Naive thymus-derived CD8-positive, alpha-beta T cell (primary cell): ENCODE results near the gene VPS16. TPM values are rescaled to one million over a fixed set of nuclear protein-coding genes. Genes with fewer than 3 reads are reported as not detected.
A peak's percentile ranks its signal among the peaks of the same experiment; 100 is the strongest.
"Not testable (repeated sequence)": the region's sequence is repeated elsewhere in the genome, so short reads cannot be mapped to it uniquely, and the experiment has no call there.

Source experiments
- ATAC-seq, 2 donors: fragments of 150-1000 bp; cut with Tn5 transposase in 1 of 2; sonication (Bioruptor Pico), chemical (Tn5 transposase) in 1 of 2; 1 replicate in 1 of 2; 2 replicates in 1 of 2; pipeline ENCODE4 v1.10.0; 2021; ENCODE audit warnings: mild to moderate bottlenecking in 2 of 2, moderate library complexity in 2 of 2
- POLR2A ChIA-PET: fragments of 350-600 bp; sonication (Branson Sonifier 250); formaldehyde crosslinking; loops from one replicate; lab custom pipeline; 2021; ENCODE audit warnings: antibody characterized with exemption; lab: Charles Lee
- DNase-seq, 10 donors: peaks; one replicate each; pipeline versions ENCODE4 v3.0.0 to v3.0.0-alpha.2; 2020 to 2022
- H3K27ac Mint-ChIP-seq, 10 donors: one replicate each; pipeline ENCODE4 v1.8.0; 2020 to 2022; ENCODE audit warnings: mild to moderate bottlenecking in 10 of 10, mixed read lengths in 10 of 10, moderate library complexity in 4 of 10, inconsistent platforms in 1 of 10
- H3K27me3 Mint-ChIP-seq, 5 donors: one replicate each; pipeline ENCODE4 v1.8.0; 2021 to 2022; ENCODE audit warnings: mixed read lengths in 5 of 5
- H3K36me3 Mint-ChIP-seq, 3 donors: one replicate each; pipeline ENCODE4 v1.8.0; 2020 to 2022; ENCODE audit warnings: mixed read lengths in 3 of 3, mild to moderate bottlenecking in 2 of 3, inconsistent platforms in 1 of 3
- H3K4me1 Mint-ChIP-seq, 4 donors: one replicate each; pipeline ENCODE4 v1.8.0; 2021 to 2022; ENCODE audit warnings: mixed read lengths in 4 of 4
- H3K4me3 Mint-ChIP-seq, 10 donors: one replicate each; pipeline ENCODE4 v1.8.0; 2020 to 2022; ENCODE audit warnings: mild to moderate bottlenecking in 10 of 10, mixed read lengths in 10 of 10, moderate library complexity in 6 of 10, inconsistent platforms in 1 of 10
- H3K9me3 Mint-ChIP-seq, 9 donors: one replicate each; pipeline ENCODE4 v1.8.0; 2020 to 2022; ENCODE audit warnings: mixed read lengths in 9 of 9, mild to moderate bottlenecking in 3 of 9, inconsistent platforms in 1 of 9, moderate library complexity in 1 of 9
- polyA plus RNA-seq, 3 donors: library from polyadenylated mRNA; unstranded; fragments of 300-500 nt; fragmentation: Illumina TruSeq; gene quantifications; one replicate each; pipeline ENCODE4 v1.2.3, GENCODE V29; 2021
- total RNA-seq, 8 experiments: library from RNA in 2 of 8; stranded (reverse) in 2 of 8; gene quantifications; one replicate each; pipeline ENCODE4 v1.2.3 and lab custom pipeline; 2021 to 2026

VPS16 gene
- total and polyA plus RNA-seq, 5 experiments from 2014 or later = 34.6 to 57.8 (median 40.6) TPM

DNA sequence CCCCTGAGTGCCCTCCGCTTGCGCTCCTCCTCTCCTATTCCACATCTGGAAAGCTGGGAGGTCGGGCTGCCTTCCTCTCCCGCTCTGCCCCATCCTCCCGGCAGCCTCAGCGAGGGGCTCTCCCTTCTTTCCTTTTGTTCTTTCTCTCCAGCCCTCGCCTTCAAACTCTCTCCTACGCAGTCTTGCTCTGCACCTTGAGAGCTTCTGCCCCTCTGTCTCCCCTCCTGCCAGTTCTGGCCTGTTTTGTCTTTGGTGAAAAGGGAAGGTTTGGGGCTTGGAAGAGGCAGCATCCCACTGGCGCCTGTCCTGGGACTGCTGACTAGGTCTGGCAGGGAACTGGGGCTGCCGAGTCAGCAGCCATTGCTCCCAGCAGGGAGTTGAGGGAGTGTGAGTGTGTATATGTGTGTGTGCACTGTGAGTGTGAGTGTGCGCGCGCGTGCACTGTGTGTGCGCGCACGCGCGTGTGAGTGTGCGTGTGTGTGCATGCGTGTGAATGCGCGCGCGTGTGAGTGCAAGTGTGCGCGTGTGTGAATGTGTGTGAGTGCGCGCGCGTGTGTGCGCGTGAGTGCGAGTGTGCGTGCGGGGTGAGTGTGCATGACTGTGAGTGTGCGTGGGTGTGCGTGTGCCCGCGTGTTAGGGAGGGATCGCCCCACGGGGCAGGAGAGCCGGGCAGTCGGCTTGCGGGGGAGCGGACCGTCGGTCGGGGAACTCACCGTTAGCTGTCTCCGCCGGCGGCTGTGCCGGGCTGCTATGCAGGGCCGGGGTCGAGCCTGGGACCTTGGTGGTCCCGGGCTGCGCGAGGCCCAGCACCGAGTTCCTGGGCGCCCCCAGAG is 40.6 kb upstream of the VPS16 start:
- peak overlapping the region in 7 of 10 donors; percentile 1 to 97 (median 61) for H3K27ac Mint-ChIP-seq
- H3K4me1 Mint-ChIP-seq = peaks cover 19 to 30% (median 28%) of the 10 kb centered on the region in 4 donors
- POLR2A ChIA-PET = interaction anchor here (0.6 to 1.2 kb wide), 3 partner anchors 40 to 1073 kb away, joined by 4 to 7 read pairs (median 4); partner anchors contain the start of gene PCED1A
- DNase-seq (peak in 2 of 10 donors; percentile 9 to 17), ATAC-seq (peak; percentile 30 to 50)
- peaks cover 0 to 6% (median 0%) of the 10 kb centered on the region in 3 donors for H3K36me3 Mint-ChIP-seq
- no peaks in the 10 kb centered on the region for H3K9me3 Mint-ChIP-seq
- peak overlapping the region; percentile 78 to 97 (median 90) for H3K4me3 Mint-ChIP-seq
- H3K27me3 Mint-ChIP-seq = peaks cover 37 to 83% (median 55%) of the 10 kb centered on the region in 5 donors

DNA sequence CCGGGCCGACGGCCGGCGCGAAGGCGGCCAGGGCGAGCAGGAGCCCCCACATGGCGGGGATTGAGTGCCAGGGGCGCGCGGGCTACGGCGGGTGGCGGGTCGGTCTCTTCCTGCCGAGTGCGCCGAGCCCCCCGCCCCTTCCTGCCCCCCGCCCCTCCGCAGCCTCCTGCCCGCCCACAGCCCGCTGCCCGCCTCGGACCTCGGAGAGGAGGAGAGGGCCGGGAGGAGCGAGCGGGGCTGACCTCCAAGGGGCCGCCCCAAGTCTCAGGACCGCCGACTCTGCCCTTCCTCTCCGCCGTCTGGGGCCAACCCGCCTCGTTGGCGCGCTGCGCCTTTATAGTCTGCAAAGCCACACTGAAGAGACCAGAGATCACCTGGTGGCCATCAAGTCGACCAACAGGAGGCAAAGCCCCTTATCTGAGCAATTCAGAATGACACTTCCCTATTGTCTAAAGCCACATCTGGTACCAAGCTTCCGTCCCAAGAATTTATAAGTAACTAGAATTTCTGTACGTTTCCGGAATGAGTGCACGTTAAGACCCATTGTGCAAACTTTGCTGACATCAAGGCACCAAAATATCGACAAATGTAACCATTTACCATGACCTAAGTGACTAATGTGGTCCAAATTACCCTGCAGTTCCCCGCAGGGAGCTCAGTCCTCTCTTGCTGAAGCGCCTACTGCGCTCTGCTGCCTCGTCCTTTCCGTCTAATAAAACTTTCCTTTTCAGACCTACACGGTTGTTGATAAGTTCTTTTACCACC is 39.8 kb upstream of the VPS16 start, which contains the start of gene CPXM1:
Gene CPXM1, minus strand, starts transcription at position 107 of the 765 bp plus-strand sequence. Its CDS starts 55 bp downstream, at position 52.
- Mint-ChIP-seq H3K9me3 (no peaks in the 10 kb centered on the region), H3K4me1 (peaks cover 19 to 30% (median 28%) of the 10 kb centered on the region in 4 donors), H3K4me3 (peak within 1 kb of the TSS; percentile 78 to 97 (median 90)), H3K36me3 (peaks cover 0 to 6% (median 0%) of the 10 kb centered on the region in 3 donors), H3K27me3 (peaks cover 37 to 90% (median 60%) of the 10 kb centered on the region in 5 donors), H3K27ac (peak within 1 kb of the TSS in 8 of 10 donors; percentile 9 to 97 (median 62))
- peak in 2 of 10 donors; percentile 15 to 16 for DNase-seq
- POLR2A ChIA-PET = interaction anchor here (0.6 to 1.2 kb wide), 4 partner anchors 21 to 1074 kb away, joined by 3 to 7 read pairs (median 4); partner anchors contain the start of genes PCED1A and VPS16
- peak; percentile 42 to 70 for ATAC-seq

DNA sequence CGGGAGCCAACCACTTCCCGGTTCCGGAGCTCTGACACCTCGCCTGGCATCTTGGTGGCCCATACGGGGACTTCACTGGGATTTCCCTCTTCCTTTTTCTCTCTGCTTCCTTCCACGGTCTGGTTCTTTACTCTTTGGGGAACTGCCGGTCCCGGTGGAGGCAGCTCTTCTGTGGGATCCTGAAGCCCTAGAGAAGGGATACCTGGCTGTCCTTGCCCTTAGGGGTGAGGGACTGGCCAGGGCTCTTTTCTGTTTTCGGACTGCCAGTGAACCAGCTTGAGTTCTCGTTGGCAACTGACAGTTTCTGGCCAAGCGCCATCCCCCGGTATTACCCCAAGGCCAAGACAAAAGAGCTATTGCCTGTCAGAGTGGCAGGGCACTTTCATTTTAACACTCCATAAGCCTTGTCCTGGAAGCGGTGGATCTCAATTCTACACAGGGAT is 39.2 kb upstream of the VPS16 start:
- Mint-ChIP-seq H3K27ac (peak overlapping the region in 3 of 10 donors; percentile 48 to 72 (median 63)), H3K9me3 (no peaks in the 10 kb centered on the region), H3K4me1 (peaks cover 19 to 30% (median 28%) of the 10 kb centered on the region in 4 donors), H3K27me3 (peaks cover 42 to 93% (median 64%) of the 10 kb centered on the region in 5 donors), H3K36me3 (peaks cover 0 to 6% (median 0%) of the 10 kb centered on the region in 3 donors), H3K4me3 (peak overlapping the region; percentile 71 to 92 (median 86))
- POLR2A ChIA-PET = interaction anchor here (0.5 to 1.1 kb wide), 3 partner anchors 20 to 314 kb away, joined by 3 to 4 read pairs (median 3); partner anchors contain the start of genes PCED1A and VPS16
- DNase-seq (peak in 1 of 10 donors; percentile 17), ATAC-seq (peak in 1 of 2 donors; percentile 39)

DNA sequence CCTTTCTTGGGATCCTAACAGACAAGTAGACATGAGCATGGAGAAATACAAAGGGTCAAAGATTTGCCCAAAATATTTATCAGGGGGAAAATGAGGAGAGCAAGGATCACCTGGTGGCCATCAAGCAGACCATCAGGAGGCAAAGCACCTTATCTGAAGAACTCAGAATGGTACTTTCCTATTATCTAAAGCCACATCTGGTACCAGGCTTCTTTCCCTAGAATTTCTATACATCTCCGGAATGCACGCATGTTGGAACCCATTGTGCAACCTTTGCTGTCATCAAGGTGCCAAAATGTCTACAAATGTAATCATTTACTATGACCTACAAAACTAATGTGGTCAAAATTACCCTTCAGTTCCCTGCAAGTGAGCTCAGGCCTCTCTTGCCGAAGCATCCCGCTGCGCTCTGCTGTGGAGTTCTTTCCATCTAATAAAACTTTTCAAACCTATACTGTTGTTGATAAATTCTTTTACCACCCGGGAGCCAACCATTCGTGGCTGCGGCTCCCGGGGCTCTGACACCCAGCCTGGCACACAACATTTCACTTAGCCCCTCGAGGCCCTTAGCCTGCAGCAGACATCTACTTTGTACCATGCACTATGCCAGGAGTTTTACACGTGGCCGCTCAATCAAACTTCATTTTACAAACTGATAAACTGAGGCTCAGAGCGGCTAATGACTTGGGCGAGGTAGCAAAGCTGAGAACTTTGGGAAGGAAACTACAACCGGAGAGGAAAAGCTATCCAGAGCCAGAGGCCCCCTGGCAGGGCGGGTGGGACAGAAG is 36.3 kb upstream of the VPS16 start:
- ATAC-seq = no peak
- no peak overlapping the region for H3K4me3 Mint-ChIP-seq
- POLR2A ChIA-PET = no interaction called here

GRCh38 chr20:2804852-2805688 is 35.5 kb upstream of the VPS16 start:
- H3K4me3 Mint-ChIP-seq = no peak overlapping the region
- H3K27ac Mint-ChIP-seq = no peak overlapping the region
- DNase-seq (no peak), ATAC-seq (no peak)
- H3K4me1 Mint-ChIP-seq = peaks cover 13 to 17% (median 14%) of the 10 kb centered on the region in 4 donors
- POLR2A ChIA-PET = no interaction called here
- no peaks in the 10 kb centered on the region for H3K36me3 Mint-ChIP-seq
- H3K27me3 Mint-ChIP-seq = peaks cover 33 to 68% (median 55%) of the 10 kb centered on the region in 5 donors
- peaks cover 0 to 3% (median 0%) of the 10 kb centered on the region in 9 donors for H3K9me3 Mint-ChIP-seq

More for the DNA sequence above, 36.3 kb upstream of the VPS16 start:
- Mint-ChIP-seq H3K36me3 (peaks cover 0 to 6% (median 0%) of the 10 kb centered on the region in 3 donors), H3K9me3 (peaks cover 0 to 3% (median 0%) of the 10 kb centered on the region in 9 donors), H3K27ac (peak overlapping the region in 1 of 10 donors; percentile 10), H3K4me1 (peaks cover 21 to 25% (median 22%) of the 10 kb centered on the region in 4 donors), H3K27me3 (peaks cover 40 to 77% (median 62%) of the 10 kb centered on the region in 5 donors)
- DNase-seq = no peak

- Mint-ChIP-seq H3K27ac (no peak overlapping the region), H3K9me3 (peaks cover 0 to 3% (median 0%) of the 10 kb centered on the region in 9 donors), H3K4me3 (no peak overlapping the region), H3K36me3 (no peaks in the 10 kb centered on the region), H3K4me1 (peaks cover 8 to 13% (median 10%) of the 10 kb centered on the region in 4 donors), H3K27me3 (peaks cover 31 to 64% (median 51%) of the 10 kb centered on the region in 5 donors)
- DNase-seq (no peak), ATAC-seq (no peak)
- POLR2A ChIA-PET = interaction anchor here (0.6 kb wide), 1 partner anchor 265 kb away, joined by 3 read pairs; no protein-coding TSS in a partner anchor
Observed at GRCh38 chr20:2805689-2806350, 34.7 kb upstream of the VPS16 start.

- DNase-seq = no peak
- Mint-ChIP-seq H3K27me3 (peaks cover 31 to 64% (median 47%) of the 10 kb centered on the region in 5 donors), H3K4me1 (peaks cover 2 to 8% (median 5%) of the 10 kb centered on the region in 4 donors), H3K4me3 (no peak overlapping the region), H3K36me3 (no peaks in the 10 kb centered on the region), H3K27ac (no peak overlapping the region), H3K9me3 (peaks cover 0 to 4% (median 0%) of the 10 kb centered on the region in 9 donors)
- POLR2A ChIA-PET = no interaction called here
- no peak for ATAC-seq
Observed at GRCh38 chr20:2806351-2806701, 34.2 kb upstream of the VPS16 start.

DNA sequence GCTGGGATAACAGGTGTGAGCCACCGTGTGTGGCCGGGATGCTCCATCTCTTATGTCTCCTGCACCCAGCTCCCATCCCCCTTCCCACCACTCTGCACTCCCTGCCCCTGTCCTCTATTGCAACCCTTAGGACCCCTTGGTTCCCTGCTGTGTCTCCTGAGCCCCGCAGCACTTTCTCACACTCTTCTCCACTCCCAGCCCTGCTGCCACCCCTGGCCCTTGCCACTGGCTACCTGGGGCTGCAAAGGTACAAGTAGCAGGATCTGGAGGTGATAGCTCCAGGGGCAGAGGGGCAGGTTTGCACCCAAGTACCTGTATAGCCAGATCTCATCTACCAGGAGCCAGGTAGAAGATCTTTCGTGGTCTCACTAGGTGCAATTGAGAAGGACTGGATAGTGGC is 33.5 kb upstream of the VPS16 start:
- H3K9me3 Mint-ChIP-seq = peaks cover 0 to 8% (median 2%) of the 10 kb centered on the region in 9 donors
- H3K4me3 Mint-ChIP-seq = no peak overlapping the region
- POLR2A ChIA-PET = interaction anchor here (0.7 kb wide), 1 partner anchor 44 kb away, joined by 3 read pairs; no protein-coding TSS in a partner anchor
- H3K4me1 Mint-ChIP-seq = peaks cover 0 to 5% (median 2%) of the 10 kb centered on the region in 4 donors
- peaks cover 0 to 3% (median 3%) of the 10 kb centered on the region in 3 donors for H3K36me3 Mint-ChIP-seq
- H3K27me3 Mint-ChIP-seq = peaks cover 30 to 61% (median 49%) of the 10 kb centered on the region in 5 donors
- DNase-seq (no peak), ATAC-seq (no peak)
- no peak overlapping the region for H3K27ac Mint-ChIP-seq

GRCh38 chr20:2807929-2808328 is 32.6 kb upstream of the VPS16 start:
- DNase-seq, ATAC-seq, H3K27ac Mint-ChIP-seq, H3K4me1 Mint-ChIP-seq, POLR2A ChIA-PET, H3K4me3 Mint-ChIP-seq: not testable (repeated sequence)
- Mint-ChIP-seq H3K36me3 (peaks cover 0 to 10% (median 8%) of the 10 kb centered on the region in 3 donors), H3K9me3 (peaks cover 0 to 15% (median 9%) of the 10 kb centered on the region in 9 donors), H3K27me3 (peaks cover 26 to 61% (median 44%) of the 10 kb centered on the region in 5 donors)

DNA sequence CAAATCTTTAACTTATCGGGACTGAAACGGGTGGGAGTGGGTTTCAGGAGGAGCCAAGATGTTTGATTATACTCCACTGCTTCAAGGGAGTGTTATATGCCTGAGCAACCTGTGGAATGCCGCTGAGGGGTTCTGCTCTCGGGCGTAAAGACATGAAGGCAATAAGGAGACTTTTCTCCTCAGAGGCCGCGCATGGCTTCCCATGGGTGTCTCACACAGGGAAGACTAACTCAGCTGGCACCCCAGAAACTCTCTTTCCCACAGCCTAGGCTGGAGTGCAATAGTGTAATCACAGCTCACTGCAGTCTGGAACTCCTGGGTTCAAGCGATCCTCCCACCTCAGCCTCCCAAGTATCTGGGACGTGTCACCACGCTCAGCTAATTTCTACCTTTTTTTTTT is 30.9 kb upstream of the VPS16 start:
- Mint-ChIP-seq H3K27ac (no peak overlapping the region), H3K9me3 (peaks cover 0 to 20% (median 10%) of the 10 kb centered on the region in 9 donors), H3K36me3 (peaks cover 0 to 14% (median 10%) of the 10 kb centered on the region in 3 donors), H3K4me3 (no peak overlapping the region), H3K27me3 (peaks cover 19 to 52% (median 43%) of the 10 kb centered on the region in 5 donors), H3K4me1 (peaks cover 0 to 5% (median 2%) of the 10 kb centered on the region in 4 donors)
- no peak for ATAC-seq
- POLR2A ChIA-PET = no interaction called here
- DNase-seq = no peak
